NCI-H1417 (cell line): ENCODE data around the gene LRRC52.
A peak's percentile ranks its signal among the peaks of the same experiment; 100 is the strongest.

Experiments
- DNase-seq, 3 experiments: peaks; one replicate each; lab custom pipeline; 2025; lab: John Stamatoyannopoulos, UW

LRRC52 gene

GRCh38 chr1:165543532-165544438 is at the start of gene LRRC52:
TSS of gene LRRC52 (plus strand) at chr1:165544000. CDS start at chr1:165544297, 297 bp downstream.
- DNase-seq, result peak; percentile 10 to 47 (median 35)

- DNase-seq, result no peak
Observed at GRCh38 chr1:165494949-165495857, 48.6 kb upstream of the LRRC52 start.

DNA sequence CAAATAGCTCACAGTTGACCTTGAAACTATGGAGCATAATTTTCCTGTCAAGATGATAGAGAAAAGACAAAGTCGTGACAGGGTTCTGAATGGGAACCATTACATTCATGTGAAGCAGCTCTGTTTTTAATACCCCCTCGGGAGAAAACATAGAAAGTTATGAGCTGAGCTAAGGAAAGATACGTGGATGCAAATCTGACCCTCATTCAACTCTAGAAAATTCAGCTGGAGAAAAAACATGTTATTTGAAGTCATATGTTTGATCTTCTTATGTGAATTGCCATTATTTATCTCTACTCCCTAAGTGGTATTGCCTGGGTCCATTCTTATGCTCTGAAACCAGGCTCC is 48.0 kb upstream of the LRRC52 start:
- DNase-seq, result no peak

DNA sequence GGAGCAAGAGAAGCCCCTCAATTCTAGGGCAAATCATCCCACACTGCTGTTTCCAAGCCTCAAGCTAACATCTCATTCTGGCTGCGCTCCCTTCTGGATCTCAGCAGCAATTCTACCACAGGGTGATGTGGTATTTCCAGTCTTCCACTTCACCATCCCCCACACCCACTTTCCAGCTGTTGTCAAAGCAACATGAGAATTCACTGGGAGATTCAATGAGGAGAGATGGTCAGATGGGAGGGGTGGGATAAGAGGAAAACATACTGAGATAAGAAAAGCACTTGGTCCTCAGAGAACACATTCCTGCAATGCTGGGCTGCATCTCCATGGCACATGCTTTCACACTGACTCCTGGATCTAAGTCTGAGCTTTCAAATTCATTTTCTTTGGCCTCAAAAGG is 47.3 kb upstream of the LRRC52 start:
- DNase-seq, result no peak

GRCh38 chr1:165497069-165498013 is 46.5 kb upstream of the LRRC52 start:
- no peak for DNase-seq

DNA sequence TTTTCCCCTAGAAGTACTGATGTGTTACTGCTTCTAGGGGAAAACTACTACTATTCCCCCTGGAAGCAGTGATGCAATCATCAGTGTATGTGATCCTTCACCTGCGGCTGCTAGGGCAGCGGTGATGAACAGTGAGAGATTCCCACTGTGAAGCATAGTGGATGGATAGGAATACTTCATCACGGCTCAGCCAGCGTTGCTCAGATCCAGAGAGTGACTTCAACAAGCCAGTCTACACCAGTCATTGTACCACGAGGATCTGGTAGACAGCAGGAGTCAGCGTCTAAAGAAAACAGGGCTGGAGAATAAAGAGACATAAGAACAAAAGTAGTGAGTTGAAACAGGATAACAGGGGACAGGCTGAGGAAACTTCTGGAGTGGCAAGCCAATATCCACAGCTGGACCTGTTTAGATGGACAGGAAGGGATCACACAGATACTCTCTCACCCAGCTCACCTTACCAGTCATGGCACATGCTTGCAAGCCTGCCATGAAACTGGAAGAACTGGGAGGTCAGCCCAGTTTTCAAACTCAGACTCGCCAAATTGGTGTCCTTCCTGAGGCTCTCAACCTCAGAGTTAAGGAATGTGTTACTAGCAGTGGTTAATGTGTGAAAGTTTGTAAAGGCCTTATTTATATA is 42.4 kb upstream of the LRRC52 start:
- DNase-seq, result no peak

GRCh38 chr1:165501970-165502348 is 41.8 kb upstream of the LRRC52 start:
- DNase-seq, result no peak

DNA sequence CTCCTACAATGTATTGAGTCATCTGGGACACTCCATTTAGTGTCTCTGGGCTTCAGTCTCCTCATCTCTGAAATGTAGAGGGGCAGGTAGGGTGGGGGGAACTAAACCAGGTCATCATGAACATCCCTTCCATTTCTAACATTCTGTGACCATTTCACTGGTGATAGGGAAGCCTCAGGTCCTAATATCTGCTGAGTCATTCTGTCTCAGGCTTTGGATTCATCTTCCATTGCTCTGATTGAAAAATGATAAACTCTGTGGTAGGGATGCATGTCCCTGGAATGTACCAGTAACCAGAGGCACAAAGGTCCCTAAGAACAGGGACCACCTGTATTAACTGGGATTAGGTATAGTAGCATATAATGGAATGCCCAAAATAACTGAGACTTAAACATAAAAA is 36.2 kb upstream of the LRRC52 start:
- DNase-seq, result no peak

DNA sequence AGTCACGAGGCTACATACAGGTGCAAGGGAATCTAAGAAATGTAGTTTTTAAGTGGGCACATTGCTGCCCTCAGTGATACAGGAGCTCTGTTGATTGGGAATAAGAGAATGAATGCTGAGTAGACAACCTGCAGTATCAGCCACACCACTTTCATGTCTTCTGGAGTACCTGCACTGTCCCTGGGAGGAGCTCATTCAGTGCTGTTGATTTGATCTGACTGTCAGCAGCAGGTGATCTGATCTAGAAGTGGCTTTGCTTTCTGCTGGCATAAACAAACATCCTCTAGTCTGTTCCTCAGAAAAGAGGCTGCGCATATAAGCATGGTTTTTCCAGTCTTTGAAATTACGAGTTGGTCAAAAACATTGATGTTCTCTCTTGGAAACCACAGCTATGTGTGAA is 35.5 kb upstream of the LRRC52 start:
- peak; percentile 2 to 47 (median 20) for DNase-seq

DNA sequence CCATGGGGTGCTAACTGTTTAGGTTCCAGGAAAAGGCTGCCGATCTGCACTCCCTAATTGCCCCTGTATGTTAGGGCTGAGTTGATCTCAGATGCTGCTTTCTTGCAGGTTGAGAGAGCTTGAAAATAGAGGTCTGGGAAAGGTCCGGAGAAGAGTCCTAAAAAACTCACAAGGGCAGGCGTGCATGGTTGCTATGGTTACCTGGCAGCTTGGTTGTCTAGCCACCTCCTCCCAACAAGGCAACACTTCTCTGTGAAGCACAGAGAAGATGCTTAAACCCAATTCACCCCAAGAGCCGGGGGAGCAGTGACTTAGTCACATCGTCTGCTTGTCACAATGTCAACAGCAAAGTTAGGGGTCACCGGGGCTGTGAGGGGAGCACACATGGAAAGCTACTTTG is 31.0 kb upstream of the LRRC52 start:
- DNase-seq, result peak in 2 of 3 experiments; percentile 3 to 17

DNA sequence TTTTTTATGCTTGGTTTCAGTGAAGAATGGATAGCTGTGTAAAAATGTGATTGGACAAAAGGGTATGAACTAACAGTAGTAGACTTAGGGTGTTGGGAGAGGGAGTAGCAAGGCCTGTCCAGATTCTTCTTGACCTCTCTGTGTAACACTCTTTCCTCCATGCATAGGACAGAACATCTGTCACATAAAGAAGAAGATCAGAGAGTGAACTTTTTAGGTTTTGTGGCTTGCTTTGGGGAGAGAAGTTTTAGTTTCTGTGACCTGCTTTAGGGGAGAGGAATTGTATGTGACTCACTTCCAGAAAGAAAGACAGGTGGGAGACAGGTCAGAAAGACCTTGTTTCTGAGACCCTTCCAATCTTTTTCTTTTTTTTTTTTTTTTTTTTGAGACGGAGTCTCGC is 27.3 kb upstream of the LRRC52 start:
- DNase-seq, result no peak

- no peak for DNase-seq
Observed at GRCh38 chr1:165520646-165521045, 23.2 kb upstream of the LRRC52 start.

GRCh38 chr1:165524639-165525285 is 19.0 kb upstream of the LRRC52 start:
- no peak for DNase-seq

DNA sequence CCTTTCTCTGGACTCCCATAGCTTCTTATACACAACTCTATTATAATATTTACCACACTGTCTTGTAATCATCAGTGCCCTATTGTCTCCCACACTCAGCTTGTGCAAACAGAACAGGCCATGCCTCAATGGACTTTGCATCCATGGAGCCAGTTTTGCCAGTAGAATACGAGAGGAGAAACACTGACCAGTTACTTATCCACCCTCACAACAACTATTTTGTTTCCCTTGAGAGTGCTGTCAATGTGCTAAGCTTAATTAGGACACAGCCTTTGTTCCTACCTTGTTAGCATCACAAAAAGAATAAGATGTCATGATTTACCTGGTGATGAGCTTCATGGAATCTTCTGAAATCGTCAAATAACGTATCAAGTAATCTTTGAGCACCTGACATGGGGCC is 18.1 kb upstream of the LRRC52 start:
- no peak for DNase-seq

GRCh38 chr1:165527251-165528007 is 16.4 kb upstream of the LRRC52 start:
- DNase-seq, result no peak

GRCh38 chr1:165531021-165531420 is 12.8 kb upstream of the LRRC52 start:
- no peak for DNase-seq

GRCh38 chr1:165532053-165532452 is 11.7 kb upstream of the LRRC52 start:
- DNase-seq, result no peak

GRCh38 chr1:165533254-165533653 is 10.5 kb upstream of the LRRC52 start:
- no peak for DNase-seq

GRCh38 chr1:165536016-165536415 is 7.8 kb upstream of the LRRC52 start:
- DNase-seq, result no peak
